ENCODE measurements around the gene IFNAR1. TPM values are rescaled to one million over a fixed set of nuclear protein-coding genes. Genes with fewer than 3 reads are reported as not detected.

IFNAR1 gene
- total and polyA plus RNA-seq, 4 donors = 32.5 to 63.7 (median 43.7) TPM

- peaks cover 6% of the 10 kb centered on the region for H3K9me3 ChIP-seq (ENCODE audit: control insufficient read depth, insufficient read depth, low read length)
- H3K4me1 ChIP-seq (ENCODE audit: control insufficient read depth, insufficient read depth, low read length) = no peaks in the 10 kb centered on the region
- H3K4me3 ChIP-seq (ENCODE audit: low read depth, low read length) = no peak overlapping the region
- H3K36me3 ChIP-seq (ENCODE audit: control insufficient read depth, insufficient read depth, low read length) = no peaks in the 10 kb centered on the region
- H3K27ac ChIP-seq (ENCODE audit: low read depth, low read length) = no peak overlapping the region
- WGBS (ENCODE audit: insufficient coverage) = 86% methylated on average over 1 of the region's 3 CpGs
- no peaks in the 10 kb centered on the region for H3K27me3 ChIP-seq (ENCODE audit: control insufficient read depth, insufficient read depth, low read length)
- DNase-seq (ENCODE audit: low read depth in 4 of 6, low spot score in 6 of 6) = no peak
Measured at GRCh38 chr21:33368576-33368975, 43.8 kb downstream of the IFNAR1 start.

GRCh38 chr21:33369586-33369985 is 44.8 kb downstream of the IFNAR1 start:
- Histone ChIP-seq H3K27me3 (ENCODE audit: control insufficient read depth, insufficient read depth, low read length) (no peaks in the 10 kb centered on the region), H3K4me1 (ENCODE audit: control insufficient read depth, insufficient read depth, low read length) (no peaks in the 10 kb centered on the region), H3K4me3 (ENCODE audit: low read depth, low read length) (no peak overlapping the region), H3K36me3 (ENCODE audit: control insufficient read depth, insufficient read depth, low read length) (no peaks in the 10 kb centered on the region), H3K27ac (ENCODE audit: low read depth, low read length) (no peak overlapping the region), H3K9me3 (ENCODE audit: control insufficient read depth, insufficient read depth, low read length) (peaks cover 6% of the 10 kb centered on the region)
- WGBS (ENCODE audit: insufficient coverage) = no CpG with 5 or more reads among the region's 1 CpG
- DNase-seq (ENCODE audit: low read depth in 4 of 6, low spot score in 6 of 6) = no peak

- no peak overlapping the region for H3K27ac ChIP-seq (ENCODE audit: low read depth, low read length)
- H3K9me3 ChIP-seq (ENCODE audit: control insufficient read depth, insufficient read depth, low read length) = peaks cover 6% of the 10 kb centered on the region
- H3K36me3 ChIP-seq (ENCODE audit: control insufficient read depth, insufficient read depth, low read length) = no peaks in the 10 kb centered on the region
- H3K4me1 ChIP-seq (ENCODE audit: control insufficient read depth, insufficient read depth, low read length) = no peaks in the 10 kb centered on the region
- no peak overlapping the region for H3K4me3 ChIP-seq (ENCODE audit: low read depth, low read length)
- 100% methylated on average over 1 of the region's 2 CpGs for WGBS (ENCODE audit: insufficient coverage)
- no peak for DNase-seq (ENCODE audit: low read depth in 4 of 6, low spot score in 6 of 6)
- no peaks in the 10 kb centered on the region for H3K27me3 ChIP-seq (ENCODE audit: control insufficient read depth, insufficient read depth, low read length)
Measured at GRCh38 chr21:33370305-33370704, 45.5 kb downstream of the IFNAR1 start.

- H3K4me3 ChIP-seq (ENCODE audit: low read depth, low read length) = no peak overlapping the region
- H3K36me3 ChIP-seq (ENCODE audit: control insufficient read depth, insufficient read depth, low read length) = no peaks in the 10 kb centered on the region
- DNase-seq (ENCODE audit: low read depth in 4 of 6, low spot score in 6 of 6) = no peak
- H3K4me1 ChIP-seq (ENCODE audit: control insufficient read depth, insufficient read depth, low read length) = no peaks in the 10 kb centered on the region
- H3K27ac ChIP-seq (ENCODE audit: low read depth, low read length) = no peak overlapping the region
- peaks cover 6% of the 10 kb centered on the region for H3K9me3 ChIP-seq (ENCODE audit: control insufficient read depth, insufficient read depth, low read length)
- no peaks in the 10 kb centered on the region for H3K27me3 ChIP-seq (ENCODE audit: control insufficient read depth, insufficient read depth, low read length)
- no CpG with 5 or more reads among the region's 3 CpGs for WGBS (ENCODE audit: insufficient coverage)
Measured at GRCh38 chr21:33371366-33371765, 46.6 kb downstream of the IFNAR1 start.

- no peak for DNase-seq (ENCODE audit: low read depth in 4 of 6, low spot score in 6 of 6)
- Histone ChIP-seq H3K27me3 (ENCODE audit: control insufficient read depth, insufficient read depth, low read length) (no peaks in the 10 kb centered on the region), H3K36me3 (ENCODE audit: control insufficient read depth, insufficient read depth, low read length) (no peaks in the 10 kb centered on the region), H3K27ac (ENCODE audit: low read depth, low read length) (no peak overlapping the region), H3K4me1 (ENCODE audit: control insufficient read depth, insufficient read depth, low read length) (peaks cover 4% of the 10 kb centered on the region), H3K4me3 (ENCODE audit: low read depth, low read length) (no peak overlapping the region), H3K9me3 (ENCODE audit: control insufficient read depth, insufficient read depth, low read length) (peaks cover 4% of the 10 kb centered on the region)
- 96% methylated on average over 5 of the region's 12 CpGs for WGBS (ENCODE audit: insufficient coverage)
Measured at GRCh38 chr21:33372582-33372981, 47.8 kb downstream of the IFNAR1 start.

- H3K27me3 ChIP-seq (ENCODE audit: control insufficient read depth, insufficient read depth, low read length) = no peaks in the 10 kb centered on the region
- peaks cover 9% of the 10 kb centered on the region for H3K4me1 ChIP-seq (ENCODE audit: control insufficient read depth, insufficient read depth, low read length)
- WGBS (ENCODE audit: insufficient coverage) = 80% methylated on average over 1 of the region's 2 CpGs
- H3K27ac ChIP-seq (ENCODE audit: low read depth, low read length) = no peak overlapping the region
- no peak overlapping the region for H3K4me3 ChIP-seq (ENCODE audit: low read depth, low read length)
- no peaks in the 10 kb centered on the region for H3K36me3 ChIP-seq (ENCODE audit: control insufficient read depth, insufficient read depth, low read length)
- peaks cover 2% of the 10 kb centered on the region for H3K9me3 ChIP-seq (ENCODE audit: control insufficient read depth, insufficient read depth, low read length)
- no peak for DNase-seq (ENCODE audit: low read depth in 4 of 6, low spot score in 6 of 6)
Measured at GRCh38 chr21:33373451-33373850, 48.7 kb downstream of the IFNAR1 start.

GRCh38 chr21:33374080-33374449 is 49.3 kb downstream of the IFNAR1 start:
- H3K27ac ChIP-seq (ENCODE audit: low read depth, low read length) = no peak overlapping the region
- no peaks in the 10 kb centered on the region for H3K36me3 ChIP-seq (ENCODE audit: control insufficient read depth, insufficient read depth, low read length)
- no peak for DNase-seq (ENCODE audit: low read depth in 4 of 6, low spot score in 6 of 6)
- peaks cover 9% of the 10 kb centered on the region for H3K4me1 ChIP-seq (ENCODE audit: control insufficient read depth, insufficient read depth, low read length)
- no peak overlapping the region for H3K4me3 ChIP-seq (ENCODE audit: low read depth, low read length)
- H3K9me3 ChIP-seq (ENCODE audit: control insufficient read depth, insufficient read depth, low read length) = no peaks in the 10 kb centered on the region
- WGBS (ENCODE audit: insufficient coverage) = no CpG with 5 or more reads among the region's 2 CpGs
- H3K27me3 ChIP-seq (ENCODE audit: control insufficient read depth, insufficient read depth, low read length) = no peaks in the 10 kb centered on the region

GRCh38 chr21:33374450-33375096 is 49.8 kb downstream of the IFNAR1 start:
- H3K27ac ChIP-seq (ENCODE audit: low read depth, low read length) = no peak overlapping the region
- H3K4me1 ChIP-seq (ENCODE audit: control insufficient read depth, insufficient read depth, low read length) = peaks cover 9% of the 10 kb centered on the region
- peak in 1 of 6 donors; percentile 31 for DNase-seq (ENCODE audit: low read depth in 4 of 6, low spot score in 6 of 6)
- H3K9me3 ChIP-seq (ENCODE audit: control insufficient read depth, insufficient read depth, low read length) = no peaks in the 10 kb centered on the region
- no peaks in the 10 kb centered on the region for H3K27me3 ChIP-seq (ENCODE audit: control insufficient read depth, insufficient read depth, low read length)
- no peaks in the 10 kb centered on the region for H3K36me3 ChIP-seq (ENCODE audit: control insufficient read depth, insufficient read depth, low read length)
- WGBS (ENCODE audit: insufficient coverage) = 64% methylated on average over 3 of the region's 4 CpGs
- H3K4me3 ChIP-seq (ENCODE audit: low read depth, low read length) = no peak overlapping the region

GRCh38 chr21:33375101-33375644 is 50.4 kb downstream of the IFNAR1 start:
- Histone ChIP-seq H3K36me3 (ENCODE audit: control insufficient read depth, insufficient read depth, low read length) (no peaks in the 10 kb centered on the region), H3K27ac (ENCODE audit: low read depth, low read length) (no peak overlapping the region), H3K27me3 (ENCODE audit: control insufficient read depth, insufficient read depth, low read length) (no peaks in the 10 kb centered on the region), H3K4me1 (ENCODE audit: control insufficient read depth, insufficient read depth, low read length) (peaks cover 9% of the 10 kb centered on the region), H3K9me3 (ENCODE audit: control insufficient read depth, insufficient read depth, low read length) (no peaks in the 10 kb centered on the region), H3K4me3 (ENCODE audit: low read depth, low read length) (no peak overlapping the region)
- WGBS (ENCODE audit: insufficient coverage) = 73% methylated on average over 4 of the region's 5 CpGs
- no peak for DNase-seq (ENCODE audit: low read depth in 4 of 6, low spot score in 6 of 6)

- Histone ChIP-seq H3K27ac (ENCODE audit: low read depth, low read length) (no peak overlapping the region), H3K36me3 (ENCODE audit: control insufficient read depth, insufficient read depth, low read length) (no peaks in the 10 kb centered on the region), H3K4me1 (ENCODE audit: control insufficient read depth, insufficient read depth, low read length) (peaks cover 14% of the 10 kb centered on the region), H3K4me3 (ENCODE audit: low read depth, low read length) (no peak overlapping the region), H3K9me3 (ENCODE audit: control insufficient read depth, insufficient read depth, low read length) (no peaks in the 10 kb centered on the region), H3K27me3 (ENCODE audit: control insufficient read depth, insufficient read depth, low read length) (no peaks in the 10 kb centered on the region)
- WGBS (ENCODE audit: insufficient coverage) = 32% methylated on average over 2 of the region's 6 CpGs
- DNase-seq (ENCODE audit: low read depth in 4 of 6, low spot score in 6 of 6) = peak in 2 of 6 donors; percentile 13 to 49
Measured at GRCh38 chr21:33377221-33377920, 52.6 kb downstream of the IFNAR1 start.

Data from spinal cord (tissue), 10 donors.